HT-29 (cell line): ENCODE data around the gene SPDYE17. TPM values are rescaled to one million over a fixed set of nuclear protein-coding genes. Genes with fewer than 3 reads are reported as not detected.
"Not testable (repeated sequence)": the region's sequence is repeated elsewhere in the genome, so short reads cannot be mapped to it uniquely, and the experiment has no call there.

Source experiments
- DNase-seq: peaks from one replicate; pipeline ENCODE4 v3.0.0-alpha.2; 2015; ENCODE audit warnings: low spot score
- total RNA-seq: library from RNA; depleted of rRNA; stranded (reverse); fragments of >200 nt; shearing (Covaris generic); gene quantifications from 2 replicates; pipeline ENCODE4 v1.2.3, GENCODE V29; 2014

Gene SPDYE17
- total RNA-seq, 1 experiment from 2014 or later: not detected

DNA sequence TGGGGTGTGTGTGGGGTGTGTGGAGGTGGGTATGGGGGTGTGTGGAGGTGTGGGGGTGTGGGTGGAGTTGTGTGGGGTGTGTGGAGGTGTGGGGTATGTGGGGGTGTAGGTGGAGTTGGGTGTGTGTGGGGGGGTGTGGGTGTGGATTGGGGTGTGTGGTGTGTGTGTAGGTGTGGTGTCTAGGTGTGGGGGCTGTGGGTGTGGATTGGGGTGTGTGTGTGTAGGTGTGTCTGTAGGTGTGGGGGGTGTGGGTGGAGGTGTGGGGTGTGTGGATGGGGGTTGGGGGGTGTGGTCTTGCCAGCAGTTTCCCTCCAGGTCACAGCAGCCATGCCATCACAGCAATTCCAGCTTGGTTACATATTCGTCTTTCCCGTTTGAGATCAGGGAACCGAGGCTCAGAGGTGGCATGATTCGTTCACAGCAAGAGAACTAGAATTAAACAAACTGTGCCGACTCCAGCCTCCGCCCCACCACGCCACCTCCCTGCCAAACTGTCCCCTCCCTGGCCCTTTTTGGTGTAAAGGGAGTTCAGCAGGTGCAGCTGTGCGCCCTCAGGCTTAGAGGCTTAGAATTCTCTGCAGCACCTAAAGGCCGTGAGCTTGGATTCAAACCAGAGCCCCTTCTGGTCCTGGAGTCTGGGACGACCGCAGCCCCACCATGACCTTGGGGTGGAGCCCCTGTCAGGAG, 33.3 kb downstream of the SPDYE17 start:
- not testable (repeated sequence) for DNase-seq

GRCh38 chr7:76998285-76998589, 33.9 kb downstream of the SPDYE17 start:
- no peak for DNase-seq

DNA sequence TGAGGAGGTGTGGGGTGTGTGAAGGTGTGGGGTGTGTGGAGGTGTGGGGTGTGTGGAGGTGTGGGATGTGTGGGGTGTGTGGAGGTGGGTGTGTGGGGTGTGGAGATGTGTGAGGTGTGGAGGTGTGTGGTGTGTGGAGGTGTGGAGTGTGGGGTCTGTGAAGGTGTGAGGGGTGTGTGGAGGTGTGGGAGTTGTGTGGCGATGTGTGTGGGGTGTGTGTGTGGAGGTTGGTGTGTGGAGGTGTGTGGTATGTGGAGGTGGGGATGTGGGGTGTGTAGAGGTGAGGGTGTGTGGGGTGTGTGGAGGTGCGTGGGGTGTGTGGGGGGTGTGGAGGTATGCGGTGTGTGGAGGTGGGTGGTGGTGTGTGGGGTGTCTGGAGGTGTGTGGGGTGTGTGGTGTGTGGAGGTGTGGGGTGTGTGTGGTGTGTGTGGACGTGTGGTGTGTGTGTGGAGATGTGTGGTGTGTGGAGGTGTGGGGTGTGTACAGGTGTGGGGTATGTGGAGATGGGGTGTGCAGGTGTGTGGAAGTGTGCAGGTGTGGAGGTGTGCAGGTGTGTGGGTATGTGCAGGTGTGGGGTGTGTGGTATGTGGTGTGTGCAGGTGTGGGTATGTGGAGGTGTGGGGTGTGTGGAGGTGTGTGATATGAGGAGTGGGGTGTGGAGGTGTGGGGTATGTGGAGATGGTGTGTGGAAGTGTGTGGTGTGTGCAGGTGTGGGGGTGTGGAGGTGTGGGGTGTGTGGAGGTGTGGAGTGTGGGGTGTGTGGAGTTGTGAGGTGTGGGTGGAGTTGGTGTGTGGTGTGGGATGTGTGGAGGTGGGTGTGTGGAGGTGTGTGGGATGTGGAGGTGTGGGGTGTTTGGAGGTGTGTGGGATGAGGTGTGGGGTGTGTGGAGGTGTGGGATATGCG, 34.5 kb downstream of the SPDYE17 start:
- no peak for DNase-seq

- DNase-seq: not testable (repeated sequence)
These were observed 35.2 kb downstream of the SPDYE17 start for GRCh38 chr7:76996932-76997331.

DNA sequence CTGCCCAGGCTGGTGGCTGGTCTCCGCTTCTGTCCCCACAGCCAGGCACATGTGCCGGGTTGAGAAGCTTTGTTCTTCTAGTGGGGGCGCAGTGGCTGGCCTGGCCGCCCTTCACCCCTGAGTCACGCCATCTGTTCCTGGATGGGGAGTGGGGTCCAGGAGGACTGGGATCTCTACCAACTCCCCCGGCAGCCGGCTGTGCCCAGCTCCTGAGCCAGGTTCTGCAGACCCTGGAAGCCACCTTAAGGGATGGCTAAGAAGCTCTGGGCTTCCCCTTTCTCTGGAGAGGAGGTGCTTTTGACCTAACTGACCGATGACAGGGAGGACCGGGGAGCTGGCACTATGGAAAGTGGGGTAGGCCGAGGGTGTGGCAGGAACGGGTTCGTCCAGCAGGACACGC, 37.9 kb downstream of the SPDYE17 start:
- DNase-seq: not testable (repeated sequence)

GRCh38 chr7:76993831-76994230, 38.3 kb downstream of the SPDYE17 start:
- DNase-seq: not testable (repeated sequence)

GRCh38 chr7:76992871-76993270, 39.3 kb downstream of the SPDYE17 start:
- DNase-seq: not testable (repeated sequence)

DNA sequence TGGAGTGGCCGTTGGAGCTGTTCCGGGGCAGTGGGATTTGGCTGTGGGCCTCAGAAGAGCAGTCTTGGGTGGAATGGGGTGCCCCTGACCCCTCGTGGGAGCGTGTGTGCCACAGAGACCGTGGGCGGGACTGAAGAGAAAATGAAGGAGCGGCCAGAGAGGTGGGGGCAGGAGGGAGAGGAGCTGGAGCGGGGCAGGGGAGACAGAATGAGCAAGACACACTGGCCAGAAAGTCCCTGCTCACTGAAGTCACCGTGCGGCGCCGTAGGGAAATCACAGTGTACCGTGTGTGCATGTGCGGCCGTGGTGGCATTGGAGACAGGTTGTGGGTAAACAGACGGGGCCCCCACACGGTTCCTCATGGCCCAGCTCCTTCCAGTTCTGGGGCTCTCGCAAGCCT, 40.0 kb downstream of the SPDYE17 start:
- not testable (repeated sequence) for DNase-seq

- DNase-seq: not testable (repeated sequence)
These were observed 42.0 kb downstream of the SPDYE17 start for GRCh38 chr7:76990202-76990601.

DNA sequence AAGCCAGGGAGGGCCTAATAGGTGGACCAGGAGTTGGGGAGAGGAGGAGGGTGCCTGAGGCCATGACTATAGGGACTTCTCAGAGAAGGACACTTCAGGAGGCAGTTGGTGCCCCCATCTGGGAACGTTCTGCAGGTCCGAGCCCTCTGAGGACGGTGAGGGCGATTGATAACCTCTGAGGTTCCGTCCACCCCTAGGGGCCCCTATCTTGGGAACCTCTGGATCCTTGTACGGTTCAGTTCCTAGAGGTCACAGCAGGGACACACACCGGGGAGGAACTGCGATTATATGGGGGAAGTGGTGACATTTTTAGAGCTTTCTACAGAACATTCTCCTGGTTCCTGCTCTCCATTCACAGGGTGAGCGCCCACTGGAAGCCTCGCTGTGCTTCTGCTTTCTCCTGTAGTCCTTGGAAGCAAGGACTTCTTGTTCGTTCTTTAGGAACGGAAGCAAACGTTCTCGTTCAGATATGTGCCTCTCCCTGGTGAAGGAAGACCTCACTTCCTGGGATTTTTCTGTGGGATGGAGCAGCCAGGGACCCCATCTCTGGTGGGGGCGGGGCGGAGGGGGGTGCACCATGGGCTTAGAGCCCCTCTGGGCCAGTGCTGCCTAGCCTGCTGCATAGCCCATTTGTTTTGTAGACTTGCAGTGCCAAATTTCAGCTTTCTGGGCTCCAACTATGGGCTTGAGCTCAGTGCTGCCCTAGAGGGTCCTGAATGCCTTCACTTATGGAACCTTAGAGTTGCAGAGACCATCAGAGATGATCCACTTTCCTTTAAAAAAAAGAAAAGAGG, 46.0 kb downstream of the SPDYE17 start:
- DNase-seq: not testable (repeated sequence)

- DNase-seq: not testable (repeated sequence)
These were observed 47.4 kb downstream of the SPDYE17 start for GRCh38 chr7:76984784-76985136.

DNA sequence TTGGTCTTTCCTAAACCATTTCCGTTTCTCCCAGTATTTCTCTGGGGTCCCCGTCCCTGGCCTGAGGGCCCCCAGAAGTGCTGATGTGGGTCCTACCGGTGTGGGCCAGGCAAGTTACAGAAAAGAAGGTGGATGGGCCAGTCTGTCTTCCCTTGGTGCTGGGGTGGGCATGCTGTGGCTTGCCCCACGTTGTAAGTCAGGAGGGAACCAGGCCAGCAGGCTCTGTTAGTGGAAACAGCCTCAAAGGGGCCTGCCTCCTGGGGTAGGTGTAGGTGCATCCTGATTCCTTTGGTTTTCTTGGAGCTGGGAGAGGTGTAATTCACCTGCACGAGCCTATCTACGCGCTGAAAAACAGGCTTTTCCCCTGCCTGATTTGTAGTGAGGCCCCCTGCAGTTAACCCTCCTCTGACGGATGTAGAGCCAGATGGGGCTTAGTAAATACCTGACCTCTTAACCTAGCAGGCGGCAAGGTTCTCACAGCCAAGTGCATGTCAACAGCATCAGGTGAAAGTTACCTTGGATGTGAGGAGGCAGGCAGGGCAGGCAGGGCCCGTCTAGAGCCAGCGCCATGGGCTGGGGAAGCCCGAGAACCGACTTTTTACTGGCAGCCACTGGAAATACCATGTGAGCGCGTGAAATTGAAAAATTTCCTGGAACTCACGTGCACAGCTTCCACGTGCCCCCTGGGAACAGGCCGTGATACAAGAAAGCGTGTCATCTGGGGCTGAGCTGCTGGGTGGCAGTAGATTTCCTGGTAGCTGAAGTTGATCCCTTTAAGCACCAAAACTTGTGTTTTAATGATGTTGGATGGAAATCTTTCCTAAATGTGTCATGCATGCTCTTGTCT, 48.0 kb downstream of the SPDYE17 start:
- DNase-seq: not testable (repeated sequence)

DNA sequence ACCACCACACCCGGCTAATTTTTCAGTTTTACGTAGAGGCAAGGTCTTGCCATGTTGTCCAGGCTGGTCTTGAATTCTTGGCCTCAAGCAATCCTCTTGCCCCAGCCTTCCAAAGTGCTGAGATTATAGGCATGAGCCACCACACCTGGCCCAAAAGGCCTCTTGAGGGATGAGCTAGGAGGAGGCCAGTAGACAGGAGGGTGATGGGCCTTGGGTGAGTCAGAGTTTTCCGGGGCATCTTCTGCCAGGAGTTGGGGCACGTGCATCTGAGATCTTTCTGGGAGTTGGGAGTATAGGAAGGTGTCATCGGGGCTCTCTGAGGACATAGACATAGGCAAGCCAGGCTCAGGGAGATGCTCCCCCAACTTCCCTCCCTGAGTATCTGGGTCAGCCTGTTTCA, 48.8 kb downstream of the SPDYE17 start:
- not testable (repeated sequence) for DNase-seq

DNA sequence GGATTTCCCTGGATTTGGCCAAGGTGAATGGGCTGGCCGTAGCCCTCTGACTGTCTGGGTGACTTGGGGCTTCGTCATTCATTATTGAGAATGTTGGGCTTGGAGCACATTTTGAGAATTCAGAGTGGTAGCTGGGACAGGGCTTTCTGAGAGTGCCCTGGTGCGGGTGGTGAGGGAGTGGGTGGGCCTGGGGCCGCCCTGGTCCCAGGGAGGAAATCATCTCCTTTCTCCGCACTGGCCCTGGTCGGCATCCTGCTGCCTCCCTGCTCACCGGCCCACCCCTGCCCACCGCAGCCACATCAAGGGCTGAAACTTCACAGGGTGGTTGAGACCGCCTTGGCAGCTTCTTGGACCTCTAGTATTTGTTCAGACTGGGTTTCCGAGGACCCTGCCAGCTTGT, 49.7 kb downstream of the SPDYE17 start:
- DNase-seq: not testable (repeated sequence)

- DNase-seq: not testable (repeated sequence)
These were observed 50.8 kb downstream of the SPDYE17 start for GRCh38 chr7:76981187-76981970.

GRCh38 chr7:76980576-76980975, 51.6 kb downstream of the SPDYE17 start:
- DNase-seq: not testable (repeated sequence)

GRCh38 chr7:76977761-76978367, 54.3 kb downstream of the SPDYE17 start:
- not testable (repeated sequence) for DNase-seq

- not testable (repeated sequence) for DNase-seq
These were observed 57.2 kb downstream of the SPDYE17 start for GRCh38 chr7:76974793-76975579.

GRCh38 chr7:76974336-76974735, 57.8 kb downstream of the SPDYE17 start:
- DNase-seq: not testable (repeated sequence)
